Transverse colon (tissue), 4 donors: ENCODE data around the gene INSRR. TPM values are rescaled to one million over a fixed set of nuclear protein-coding genes. Genes with fewer than 3 reads are reported as not detected.

Experiments used
- DNase-seq: peaks from one replicate; pipeline ENCODE4 v3.0.0-alpha.2; 2019
- H3K27ac ChIP-seq, 4 donors: fragments of 200-600 bp; sonication (generic); 2 replicates each; pipeline ENCODE4 v1.5.1; 2016 to 2018; ENCODE audit warnings: inconsistent platforms in 4 of 4
- H3K27me3 ChIP-seq: fragments of 200-600 bp; sonication (generic); 2 replicates; pipeline ENCODE4 v1.5.1; 2017; ENCODE audit warnings: inconsistent platforms
- H3K36me3 ChIP-seq, 4 donors: fragments of 200-600 bp; sonication (generic); 2 replicates each; pipeline ENCODE4 v1.5.1; 2017 to 2019; ENCODE audit warnings: inconsistent platforms in 4 of 4
- H3K4me1 ChIP-seq, 4 donors: fragments of 200-600 bp; sonication (generic); 2 replicates each; pipeline ENCODE4 v1.5.1; 2017 to 2020; ENCODE audit warnings: inconsistent platforms in 4 of 4
- H3K4me3 ChIP-seq, 4 donors: fragments of 200-600 bp; sonication (generic); 1 replicate in 1 of 4; 2 replicates in 3 of 4; pipeline versions ENCODE4 v1.5.1 to v1.6.1; 2017 to 2019; ENCODE audit warnings: inconsistent platforms in 4 of 4
- H3K9me3 ChIP-seq, 2 donors: fragments of 200-600 bp; sonication (generic); 2 replicates each; pipeline ENCODE4 v1.5.1; 2017 to 2019; ENCODE audit warnings: inconsistent platforms in 2 of 2
- CTCF ChIP-seq, 5 experiments: fragments of 200-600 bp in 3 of 5; fragments of 450-650 bp in 2 of 5; sonication (generic) in 3 of 5; IDR thresholded peaks; 1 replicate in 2 of 5; 2 replicates in 3 of 5; pipeline ENCODE4 v1.5.1; 2016 to 2017; ENCODE audit warnings: antibody characterized with exemption in 5 of 5, inconsistent platforms in 3 of 5, mild to moderate bottlenecking in 2 of 5, moderate library complexity in 1 of 5
- EP300 ChIP-seq: sonication (generic); formaldehyde crosslinking; IDR thresholded peaks from one replicate; pipeline ENCODE4 v1.6.1; 2017; ENCODE audit warnings: antibody characterized with exemption, low read depth
- POLR2A ChIP-seq: fragments of 450-650 bp; IDR thresholded peaks from one replicate; pipeline ENCODE4 v1.6.1; 2016; ENCODE audit warnings: antibody characterized with exemption, mild to moderate bottlenecking, moderate library complexity
- POLR2AphosphoS5 ChIP-seq, 3 donors: sonication (generic); formaldehyde crosslinking; IDR thresholded peaks; one replicate each; pipeline ENCODE4 v1.6.1; 2016; ENCODE audit warnings: antibody characterized with exemption in 3 of 3
- WGBS, 2 donors: methylation state at CpG; one replicate each; pipeline ENCODE4 v1.1.5; 2018; ENCODE audit warnings: low coverage in 1 of 2; 5-methylcytosine and 5-hydroxymethylcytosine counted together
- in situ Hi-C, 4 donors: fragments of 200-750 bp; cut with MboI; loops; one replicate each; pipeline versions ENCODE4 v1.15.0 to v1.15.1; 2017; ENCODE audit warnings: low sequenced_read_pairs in 3 of 4, low pct_ligation_motif_present in 1 of 4, low pct_unique_long_range_greater_than_20kb in 1 of 4
- intact Hi-C: fragments of 100-400 bp; cut with DNase I; formaldehyde crosslinking; loops from one replicate; pipeline ENCODE4 v1.15.1; 2023; ENCODE audit warnings: low total_unique reads
- total RNA-seq, 4 donors: library from RNA; depleted of rRNA; stranded (reverse); fragments of >200 nt; gene quantifications; one replicate each; pipeline ENCODE4 v1.1.0, GENCODE V29; 2016

Gene INSRR
- total RNA-seq, 4 donors from 2014 or later = not detected

DNA sequence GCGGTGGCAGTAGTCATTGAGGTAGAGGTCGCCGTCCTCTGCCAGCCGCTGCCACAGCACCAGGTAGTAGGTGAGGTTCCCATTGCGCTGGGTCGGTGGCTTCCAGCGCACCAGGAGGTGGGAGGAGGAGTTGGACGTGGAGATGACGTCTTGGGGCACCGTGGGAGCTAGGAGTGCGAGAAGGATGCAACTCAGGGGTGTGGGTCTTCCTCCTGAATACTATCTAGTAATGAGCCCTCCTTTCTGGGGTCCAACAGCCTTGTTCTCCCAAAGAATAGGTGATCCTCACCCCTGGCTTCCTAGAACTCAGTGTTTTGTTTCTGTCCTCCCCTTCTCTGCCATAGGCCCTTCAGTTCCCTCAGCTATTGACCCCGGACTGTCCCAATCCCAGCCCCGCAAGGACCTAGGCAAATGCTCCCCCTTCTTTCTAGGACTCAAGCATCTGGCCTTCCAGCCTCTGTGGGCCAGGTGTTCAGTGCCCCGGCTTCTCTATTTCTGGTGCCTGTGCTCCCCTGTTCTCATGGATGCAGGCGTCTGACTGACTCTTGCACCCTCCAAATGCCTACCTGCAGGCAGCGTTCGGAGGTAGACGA, 12.9 kb downstream of the INSRR start:
- TF ChIP-seq EP300 (no peak), POLR2AphosphoS5 (IDR thresholded peaks at IDR 0.05) (no peak), POLR2A (no peak), CTCF (IDR thresholded peaks at IDR 0.05) (no peak)
- Histone ChIP-seq H3K36me3 (no peaks in the 10 kb centered on the region), H3K4me1 (peaks cover 0 to 15% (median 6%) of the 10 kb centered on the region in 4 donors), H3K27ac (no peak overlapping the region), H3K27me3 (peaks cover 82% of the 10 kb centered on the region), H3K9me3 (no peaks in the 10 kb centered on the region), H3K4me3 (no peak overlapping the region)
- DNase-seq = no peak
- intact Hi-C loops (no loop called here), in situ Hi-C loops (no loop called here)
- WGBS, 2 donors = 59 to 86% methylated on average over 2 to 18 of the region's 18 CpGs

DNA sequence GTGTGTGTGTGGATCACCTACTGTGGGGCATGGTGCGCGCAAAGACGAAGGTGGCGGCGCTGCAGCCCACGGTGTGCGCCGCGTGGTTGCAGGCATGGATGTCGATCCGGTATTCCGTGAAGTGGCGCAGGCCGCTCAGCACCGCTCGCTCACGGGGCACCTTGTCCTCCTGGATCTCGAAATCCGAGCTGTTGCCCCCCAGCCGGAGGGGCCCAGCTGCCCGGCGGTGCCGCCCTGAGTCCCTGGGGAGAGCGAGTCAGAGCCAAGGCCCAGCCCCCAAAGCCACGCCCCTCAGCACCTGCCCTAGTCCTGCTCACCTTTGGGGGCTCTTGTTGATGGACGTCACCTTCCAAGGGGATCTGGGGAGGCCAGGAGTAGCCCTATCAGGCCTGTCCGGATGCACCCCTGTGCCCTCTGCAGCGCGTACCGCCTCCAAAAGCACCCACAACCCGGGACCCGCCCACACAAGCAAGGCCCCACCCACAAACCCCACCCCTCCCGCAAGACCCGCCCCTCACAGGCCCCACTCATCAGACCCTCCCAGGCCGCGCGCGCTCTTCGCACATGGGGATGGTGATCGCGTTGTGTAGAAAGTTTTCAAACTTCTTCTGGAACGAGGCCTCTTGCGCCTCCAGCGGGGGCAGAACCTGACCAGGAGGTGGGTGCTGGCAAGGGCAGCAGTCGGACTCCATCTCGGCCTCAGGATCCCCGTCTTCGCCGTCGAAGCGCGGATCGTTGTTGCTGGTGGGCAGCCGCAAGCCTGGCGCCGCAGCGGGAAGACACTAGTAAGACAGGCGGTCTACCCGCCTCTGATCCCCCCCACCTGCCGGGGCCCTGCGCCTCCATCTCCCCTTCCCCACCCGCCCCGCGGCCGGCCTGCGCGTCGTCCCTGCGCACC, 13.6 kb downstream of the INSRR start:
- H3K4me1 ChIP-seq = peaks cover 0 to 15% (median 6%) of the 10 kb centered on the region in 4 donors
- no peak for DNase-seq
- no peaks in the 10 kb centered on the region for H3K9me3 ChIP-seq
- H3K27me3 ChIP-seq = peaks cover 89% of the 10 kb centered on the region
- intact Hi-C loops = no loop called here
- in situ Hi-C loops = no loop called here
- no peak overlapping the region for H3K4me3 ChIP-seq
- TF ChIP-seq EP300 = no peak
- H3K36me3 ChIP-seq = no peaks in the 10 kb centered on the region
- WGBS, 2 donors = 35% methylated on average over 49 of the region's 69 CpGs; no CpG with 5 or more reads in 1 of the 2 donors
- no peak overlapping the region for H3K27ac ChIP-seq

GRCh38 chr1:156844638-156845037, 14.3 kb downstream of the INSRR start:
- Histone ChIP-seq H3K36me3 (no peaks in the 10 kb centered on the region), H3K27me3 (peaks cover 90% of the 10 kb centered on the region)

GRCh38 chr1:156844102-156844501, 14.8 kb downstream of the INSRR start:
- WGBS, 2 donors = 42 to 61% methylated on average over 3 to 6 of the region's 6 CpGs
- intact Hi-C loops = no loop called here
- Histone ChIP-seq H3K9me3 (no peaks in the 10 kb centered on the region), H3K4me1 (peaks cover 0 to 15% (median 6%) of the 10 kb centered on the region in 4 donors), H3K36me3 (no peaks in the 10 kb centered on the region), H3K4me3 (no peak overlapping the region), H3K27me3 (peaks cover 89% of the 10 kb centered on the region), H3K27ac (no peak overlapping the region)
- DNase-seq = no peak
- in situ Hi-C loops = no loop called here
- TF ChIP-seq POLR2A = no peak
- no peak for TF ChIP-seq CTCF (IDR thresholded peaks at IDR 0.05)
- TF ChIP-seq POLR2AphosphoS5 (IDR thresholded peaks at IDR 0.05) = no peak
- TF ChIP-seq EP300 = no peak

More at GRCh38 chr1:156844638-156845037, 14.3 kb downstream of the INSRR start:
- no peak overlapping the region for H3K4me3 ChIP-seq
- no peak for DNase-seq
- H3K27ac ChIP-seq = no peak overlapping the region
- WGBS, 2 donors = 46% methylated on average over 14 of the region's 14 CpGs; no CpG with 5 or more reads in 1 of the 2 donors
- peaks cover 0 to 15% (median 6%) of the 10 kb centered on the region in 4 donors for H3K4me1 ChIP-seq
- H3K9me3 ChIP-seq = no peaks in the 10 kb centered on the region
- in situ Hi-C loops = no loop called here
- TF ChIP-seq EP300 = no peak
- TF ChIP-seq POLR2AphosphoS5 (IDR thresholded peaks at IDR 0.05) = no peak
- no peak for TF ChIP-seq POLR2A
- no peak for TF ChIP-seq CTCF (IDR thresholded peaks at IDR 0.05)
- intact Hi-C loops = no loop called here
